ENCODE results near the gene CAMTA1. TPM values are rescaled to one million over a fixed set of nuclear protein-coding genes. Genes with fewer than 3 reads are reported as not detected.

CAMTA1 gene
- total RNA-seq, 1 donor from 2014 or later = 77.6 TPM

DNA sequence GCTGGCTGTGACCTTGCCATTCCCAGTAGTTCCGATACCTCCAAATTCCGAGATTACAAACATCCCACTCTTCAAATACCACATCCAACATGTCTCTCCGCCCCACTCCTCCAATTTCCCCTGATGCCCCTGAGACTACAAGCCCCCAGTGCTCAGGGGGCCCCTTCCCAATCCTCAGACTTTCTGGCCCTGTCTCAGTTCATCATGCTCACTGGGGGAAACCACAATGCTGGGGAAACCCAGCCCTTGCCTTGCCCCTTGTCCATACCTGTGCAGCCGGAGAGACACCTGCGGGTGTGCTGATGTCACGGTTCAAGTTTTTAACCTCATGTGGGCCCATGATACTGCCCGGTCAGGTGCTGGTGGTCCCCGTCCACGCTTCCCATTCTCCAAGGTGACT lies 226.6 kb downstream of the CAMTA1 start:
- no peak overlapping the region for H3K27ac ChIP-seq (ENCODE audit: low read depth, low read length)

DNA sequence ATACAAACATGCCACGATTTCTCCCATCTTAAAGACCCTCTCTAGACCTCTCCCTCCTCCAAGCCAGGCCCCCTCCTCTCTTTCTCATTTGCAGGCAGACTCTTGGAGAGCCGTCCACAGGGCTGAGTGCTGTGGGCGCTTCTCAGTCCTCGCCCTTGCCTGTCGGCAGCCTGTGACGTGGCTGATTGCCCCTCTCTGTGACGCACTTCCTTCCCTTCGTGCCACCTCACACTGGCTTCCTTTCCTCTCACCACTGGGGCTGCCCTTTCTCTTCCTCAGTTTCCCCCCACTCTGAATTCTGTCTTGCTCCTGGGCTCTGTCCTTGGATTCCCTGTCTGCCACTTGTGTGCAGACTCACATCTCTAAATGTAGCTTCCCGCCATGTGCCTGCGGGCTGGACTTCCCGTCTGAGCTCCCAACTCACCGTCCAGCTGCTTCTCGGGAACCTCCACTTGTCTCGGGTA lies 227.2 kb downstream of the CAMTA1 start:
- no peak for TF ChIP-seq EZH2 (IDR thresholded peaks at IDR 0.05; ENCODE audit: insufficient read depth, low read length)
- TF ChIP-seq, protein P1, sequence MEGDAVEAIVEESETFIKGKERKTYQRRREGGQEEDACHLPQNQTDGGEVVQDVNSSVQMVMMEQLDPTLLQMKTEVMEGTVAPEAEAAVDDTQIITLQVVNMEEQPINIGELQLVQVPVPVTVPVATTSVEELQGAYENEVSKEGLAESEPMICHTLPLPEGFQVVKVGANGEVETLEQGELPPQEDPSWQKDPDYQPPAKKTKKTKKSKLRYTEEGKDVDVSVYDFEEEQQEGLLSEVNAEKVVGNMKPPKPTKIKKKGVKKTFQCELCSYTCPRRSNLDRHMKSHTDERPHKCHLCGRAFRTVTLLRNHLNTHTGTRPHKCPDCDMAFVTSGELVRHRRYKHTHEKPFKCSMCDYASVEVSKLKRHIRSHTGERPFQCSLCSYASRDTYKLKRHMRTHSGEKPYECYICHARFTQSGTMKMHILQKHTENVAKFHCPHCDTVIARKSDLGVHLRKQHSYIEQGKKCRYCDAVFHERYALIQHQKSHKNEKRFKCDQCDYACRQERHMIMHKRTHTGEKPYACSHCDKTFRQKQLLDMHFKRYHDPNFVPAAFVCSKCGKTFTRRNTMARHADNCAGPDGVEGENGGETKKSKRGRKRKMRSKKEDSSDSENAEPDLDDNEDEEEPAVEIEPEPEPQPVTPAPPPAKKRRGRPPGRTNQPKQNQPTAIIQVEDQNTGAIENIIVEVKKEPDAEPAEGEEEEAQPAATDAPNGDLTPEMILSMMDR (IDR thresholded peaks at IDR 0.05; ENCODE audit: insufficient read depth, low read depth, low read length) = no peak
- Histone ChIP-seq H3K36me3 (ENCODE audit: insufficient read depth, low read length) (no peaks in the 10 kb centered on the region), H3K79me2 (ENCODE audit: insufficient read depth, low read length) (no peaks in the 10 kb centered on the region), H3K9me3 (ENCODE audit: insufficient read depth, low read depth, low read length) (no peaks in the 10 kb centered on the region), H2AFZ (ENCODE audit: low read depth, low read length) (no peak overlapping the region), H3K27ac (ENCODE audit: low read depth, low read length) (no peak overlapping the region), H3K4me1 (ENCODE audit: insufficient read depth, low read length) (no peaks in the 10 kb centered on the region), H4K20me1 (ENCODE audit: insufficient read depth, low read length) (no peaks in the 10 kb centered on the region), H3K4me2 (ENCODE audit: low read length) (no peak overlapping the region), H3K9ac (ENCODE audit: low read length) (no peak overlapping the region), H3K27me3 (ENCODE audit: insufficient read depth, low read length) (peaks cover 3% of the 10 kb centered on the region), H3K4me3 (ENCODE audit: insufficient read depth, low read depth, low read length) (no peak overlapping the region)
- no peaks in the 10 kb centered on the region for H3K4me1 Mint-ChIP-seq (ENCODE audit: low read depth, unreplicated experiment)
- peaks cover 2% of the 10 kb centered on the region for H3K36me3 Mint-ChIP-seq (ENCODE audit: low read depth, unreplicated experiment)
- no peak overlapping the region for H3K4me3 Mint-ChIP-seq (ENCODE audit: unreplicated experiment)
- H3K9me3 Mint-ChIP-seq (ENCODE audit: unreplicated experiment) = peaks cover 1% of the 10 kb centered on the region
- FAIRE-seq = no peak
- H3K27ac Mint-ChIP-seq (ENCODE audit: unreplicated experiment) = no peak overlapping the region
- H3K27me3 Mint-ChIP-seq (ENCODE audit: low read depth, unreplicated experiment) = peaks cover 45% of the 10 kb centered on the region
- DNase-seq (ENCODE audit: low read depth) = no peak

More for the DNA sequence above, 226.6 kb downstream of the CAMTA1 start:
- H3K27me3 ChIP-seq (ENCODE audit: insufficient read depth, low read length) = peaks cover 3% of the 10 kb centered on the region
- H4K20me1 ChIP-seq (ENCODE audit: insufficient read depth, low read length) = no peaks in the 10 kb centered on the region
- H3K27ac Mint-ChIP-seq (ENCODE audit: unreplicated experiment) = no peak overlapping the region
- no peak overlapping the region for H3K9ac ChIP-seq (ENCODE audit: low read length)
- no peaks in the 10 kb centered on the region for H3K4me1 ChIP-seq (ENCODE audit: insufficient read depth, low read length)
- H3K27me3 Mint-ChIP-seq (ENCODE audit: low read depth, unreplicated experiment) = peaks cover 49% of the 10 kb centered on the region
- TF ChIP-seq EZH2 (IDR thresholded peaks at IDR 0.05; ENCODE audit: insufficient read depth, low read length) = no peak
- TF ChIP-seq, protein P1 (IDR thresholded peaks at IDR 0.05; ENCODE audit: insufficient read depth, low read depth, low read length) = no peak
- H2AFZ ChIP-seq (ENCODE audit: low read depth, low read length) = no peak overlapping the region
- no peak overlapping the region for H3K4me3 Mint-ChIP-seq (ENCODE audit: unreplicated experiment)
- no peaks in the 10 kb centered on the region for H3K9me3 ChIP-seq (ENCODE audit: insufficient read depth, low read depth, low read length)
- H3K4me3 ChIP-seq (ENCODE audit: insufficient read depth, low read depth, low read length) = no peak overlapping the region
- H3K36me3 ChIP-seq (ENCODE audit: insufficient read depth, low read length) = no peaks in the 10 kb centered on the region
- FAIRE-seq (no peak), DNase-seq (ENCODE audit: low read depth) (no peak)
- H3K36me3 Mint-ChIP-seq (ENCODE audit: low read depth, unreplicated experiment) = peaks cover 2% of the 10 kb centered on the region
- H3K9me3 Mint-ChIP-seq (ENCODE audit: unreplicated experiment) = peaks cover 1% of the 10 kb centered on the region
- no peak overlapping the region for H3K4me2 ChIP-seq (ENCODE audit: low read length)
- no peaks in the 10 kb centered on the region for H3K4me1 Mint-ChIP-seq (ENCODE audit: low read depth, unreplicated experiment)
- H3K79me2 ChIP-seq (ENCODE audit: insufficient read depth, low read length) = no peaks in the 10 kb centered on the region

DNA sequence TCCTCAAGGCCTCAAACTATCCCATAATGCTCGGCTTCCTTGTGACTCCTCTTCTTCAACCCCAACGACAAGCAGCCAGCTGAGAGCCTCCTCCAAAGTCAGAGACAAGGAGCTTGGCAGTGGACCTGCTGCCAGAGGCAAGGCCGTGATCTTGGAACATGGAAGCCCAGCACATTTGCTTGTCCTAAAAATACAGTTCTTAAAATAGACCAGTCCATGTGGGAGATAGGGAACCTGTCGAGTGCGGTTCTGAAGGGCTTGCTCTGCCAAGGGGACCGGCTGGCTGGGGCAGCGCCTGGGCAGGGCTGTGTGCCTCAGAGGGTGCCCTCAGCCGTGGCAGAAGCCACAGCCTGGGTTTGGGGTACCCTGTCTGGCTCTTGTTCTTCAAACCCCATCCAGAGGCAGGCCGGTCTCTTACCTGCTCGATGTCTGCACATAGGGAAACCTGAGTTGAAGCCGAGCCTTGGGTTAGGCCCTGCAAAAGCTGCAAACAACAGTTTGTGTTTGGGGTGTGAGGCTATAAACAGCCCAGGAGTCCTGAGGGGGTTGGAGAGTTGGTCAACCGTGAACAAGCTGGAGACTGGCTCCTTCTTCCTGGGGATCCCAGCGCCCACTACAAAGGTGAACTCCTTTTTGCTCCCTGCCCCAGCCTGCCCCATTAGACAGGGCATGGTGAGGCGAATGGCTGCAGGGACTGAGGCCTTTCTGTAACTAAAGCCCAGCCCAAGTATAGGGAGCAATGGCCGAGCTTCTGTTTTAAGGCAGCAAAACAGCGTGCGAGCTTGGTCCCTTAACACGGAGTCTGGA lies 228.8 kb downstream of the CAMTA1 start:
- H3K4me3 ChIP-seq (ENCODE audit: insufficient read depth, low read depth, low read length) = no peak overlapping the region
- peaks cover 3% of the 10 kb centered on the region for H3K36me3 Mint-ChIP-seq (ENCODE audit: low read depth, unreplicated experiment)
- H2AFZ ChIP-seq (ENCODE audit: low read depth, low read length) = no peak overlapping the region
- H3K27me3 ChIP-seq (ENCODE audit: insufficient read depth, low read length) = no peaks in the 10 kb centered on the region
- no peak overlapping the region for H3K4me2 ChIP-seq (ENCODE audit: low read length)
- H3K9me3 Mint-ChIP-seq (ENCODE audit: unreplicated experiment) = peaks cover 1% of the 10 kb centered on the region
- H3K27me3 Mint-ChIP-seq (ENCODE audit: low read depth, unreplicated experiment) = peaks cover 46% of the 10 kb centered on the region
- H3K36me3 ChIP-seq (ENCODE audit: insufficient read depth, low read length) = no peaks in the 10 kb centered on the region
- FAIRE-seq (no peak), DNase-seq (ENCODE audit: low read depth) (no peak)
- H3K4me3 Mint-ChIP-seq (ENCODE audit: unreplicated experiment) = no peak overlapping the region
- no peaks in the 10 kb centered on the region for H3K9me3 ChIP-seq (ENCODE audit: insufficient read depth, low read depth, low read length)
- TF ChIP-seq EZH2 (IDR thresholded peaks at IDR 0.05; ENCODE audit: insufficient read depth, low read length) = no peak
- TF ChIP-seq, protein P1 (IDR thresholded peaks at IDR 0.05; ENCODE audit: insufficient read depth, low read depth, low read length) = no peak
- H4K20me1 ChIP-seq (ENCODE audit: insufficient read depth, low read length) = no peaks in the 10 kb centered on the region
- no peaks in the 10 kb centered on the region for H3K79me2 ChIP-seq (ENCODE audit: insufficient read depth, low read length)
- H3K4me1 Mint-ChIP-seq (ENCODE audit: low read depth, unreplicated experiment) = no peaks in the 10 kb centered on the region
- H3K9ac ChIP-seq (ENCODE audit: low read length) = no peak overlapping the region
- no peak overlapping the region for H3K27ac ChIP-seq (ENCODE audit: low read depth, low read length)
- H3K27ac Mint-ChIP-seq (ENCODE audit: unreplicated experiment) = no peak overlapping the region
- no peaks in the 10 kb centered on the region for H3K4me1 ChIP-seq (ENCODE audit: insufficient read depth, low read length)

Data from astrocyte (in vitro differentiated cells and primary cell).